Endothelial cell (in vitro differentiated cells): ENCODE results near the gene ANKRD33. TPM values are rescaled to one million over a fixed set of nuclear protein-coding genes. Genes with fewer than 3 reads are reported as not detected.

ENCODE experiments used
- DNase-seq: peaks from one replicate; pipeline ENCODE4 v3.0.0; 2021; ENCODE audit warnings: low spot score
- H3K27ac Mint-ChIP-seq: one replicate; pipeline ENCODE4 v1.8.0; 2021; ENCODE audit warnings: mixed read lengths, inconsistent platforms; ENCODE audit not compliant: unreplicated experiment
- H3K27me3 Mint-ChIP-seq: one replicate; pipeline ENCODE4 v1.8.0; 2021; ENCODE audit warnings: mild to moderate bottlenecking, moderate library complexity, mixed read lengths, inconsistent platforms; ENCODE audit not compliant: unreplicated experiment
- H3K36me3 Mint-ChIP-seq: one replicate; pipeline ENCODE4 v1.8.0; 2021; ENCODE audit warnings: mild to moderate bottlenecking, low read depth, mixed read lengths, inconsistent platforms; ENCODE audit not compliant: unreplicated experiment
- H3K4me1 Mint-ChIP-seq: one replicate; pipeline ENCODE4 v1.8.0; 2021; ENCODE audit warnings: mild to moderate bottlenecking, mixed read lengths, inconsistent platforms; ENCODE audit not compliant: unreplicated experiment
- H3K4me3 Mint-ChIP-seq: one replicate; pipeline ENCODE4 v1.8.0; 2021; ENCODE audit warnings: mild to moderate bottlenecking, mixed read lengths, inconsistent platforms; ENCODE audit not compliant: unreplicated experiment
- H3K9me3 Mint-ChIP-seq: one replicate; pipeline ENCODE4 v1.8.0; 2021; ENCODE audit warnings: mixed read lengths, inconsistent platforms; ENCODE audit not compliant: unreplicated experiment
- long read RNA-seq: library from polyadenylated mRNA; unstranded; transcript quantifications from one replicate; pipeline ENCODE4 v2.0.0, GENCODE V29; 2020; ENCODE audit not compliant: unreplicated experiment
- total RNA-seq: library from RNA; stranded (reverse); fragmentation: NEBNext Ultra II Directional; extraction: Animal tissue kit (Norgen Biotek cat#: 25700); gene quantifications from one replicate; pipeline ENCODE4 v1.2.1, GENCODE V29; 2021; ENCODE audit not compliant: unreplicated experiment
- TF ChIP-seq, protein P1 (sequence below): fragments of 200-600 bp; sonication (generic); IDR thresholded peaks from one replicate; pipeline ENCODE4 v1.5.0; 2021; ENCODE audit warnings: antibody characterized with exemption; ENCODE audit not compliant: unreplicated experiment

ANKRD33 gene, protein sequence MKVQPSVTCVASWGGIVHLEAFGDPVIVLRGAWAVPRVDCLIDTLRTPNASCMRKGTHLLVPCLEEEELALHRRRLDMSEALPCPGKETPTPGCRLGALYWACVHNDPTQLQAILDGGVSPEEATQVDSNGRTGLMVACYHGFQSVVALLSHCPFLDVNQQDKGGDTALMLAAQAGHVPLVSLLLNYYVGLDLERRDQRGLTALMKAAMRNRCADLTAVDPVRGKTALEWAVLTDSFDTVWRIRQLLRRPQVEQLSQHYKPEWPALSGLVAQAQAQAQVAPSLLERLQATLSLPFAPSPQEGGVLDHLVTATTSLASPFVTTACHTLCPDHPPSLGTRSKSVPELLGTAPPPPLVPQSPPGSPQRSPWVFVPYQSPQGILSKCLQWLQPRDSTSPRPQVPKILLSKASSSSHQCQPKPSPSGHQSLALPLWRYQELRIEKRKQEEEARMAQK
- 0.31 TPM for total RNA-seq
- long read RNA-seq = 0 reads

DNA sequence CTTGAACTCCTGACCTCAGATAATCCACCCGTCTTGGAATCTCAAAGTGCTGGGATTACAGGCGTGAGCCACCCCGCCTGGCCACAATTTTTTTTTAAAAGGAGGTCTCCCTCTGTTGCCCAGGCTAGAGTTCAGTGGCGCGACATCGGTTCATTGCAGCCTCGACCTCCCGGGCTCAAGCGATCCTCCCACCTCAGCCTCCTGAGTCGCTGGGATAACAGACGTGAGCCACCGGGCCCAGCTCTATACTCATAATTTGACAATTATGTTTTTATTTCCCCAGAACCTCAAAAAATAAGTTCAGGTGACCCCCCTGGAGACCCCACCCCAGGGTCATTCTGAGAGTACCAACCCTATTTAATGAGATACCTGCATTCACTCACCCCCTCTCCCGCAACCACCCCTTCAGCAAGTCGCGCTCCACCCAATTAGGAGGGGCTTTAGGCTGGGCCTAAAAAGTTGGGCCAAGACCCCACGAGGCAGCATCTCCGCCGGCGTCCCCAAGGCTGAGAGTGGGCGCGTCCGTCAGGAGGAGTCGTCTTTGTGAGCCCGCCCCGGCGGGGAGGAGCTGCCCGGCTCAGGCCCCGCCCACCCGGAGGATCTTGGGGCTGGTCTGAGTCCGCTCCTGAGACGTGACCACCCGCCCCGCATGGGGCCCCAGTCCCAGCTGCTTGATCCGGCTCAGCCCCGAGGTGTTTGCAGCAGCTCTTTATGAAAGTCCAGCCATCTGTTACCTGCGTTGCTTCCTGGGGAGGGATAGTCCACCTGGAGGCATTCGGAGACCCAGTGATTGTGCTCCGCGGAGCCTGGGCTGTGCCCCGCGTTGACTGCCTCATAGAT is at the start of gene ANKRD33:
TSS of gene ANKRD33 (plus strand) at position 628 of the 840 bp plus-strand sequence. CDS start at position 712, 84 bp downstream.
- no peaks in the 10 kb centered on the region for H3K9me3 Mint-ChIP-seq
- no peaks in the 10 kb centered on the region for H3K36me3 Mint-ChIP-seq
- TF ChIP-seq, protein P1, sequence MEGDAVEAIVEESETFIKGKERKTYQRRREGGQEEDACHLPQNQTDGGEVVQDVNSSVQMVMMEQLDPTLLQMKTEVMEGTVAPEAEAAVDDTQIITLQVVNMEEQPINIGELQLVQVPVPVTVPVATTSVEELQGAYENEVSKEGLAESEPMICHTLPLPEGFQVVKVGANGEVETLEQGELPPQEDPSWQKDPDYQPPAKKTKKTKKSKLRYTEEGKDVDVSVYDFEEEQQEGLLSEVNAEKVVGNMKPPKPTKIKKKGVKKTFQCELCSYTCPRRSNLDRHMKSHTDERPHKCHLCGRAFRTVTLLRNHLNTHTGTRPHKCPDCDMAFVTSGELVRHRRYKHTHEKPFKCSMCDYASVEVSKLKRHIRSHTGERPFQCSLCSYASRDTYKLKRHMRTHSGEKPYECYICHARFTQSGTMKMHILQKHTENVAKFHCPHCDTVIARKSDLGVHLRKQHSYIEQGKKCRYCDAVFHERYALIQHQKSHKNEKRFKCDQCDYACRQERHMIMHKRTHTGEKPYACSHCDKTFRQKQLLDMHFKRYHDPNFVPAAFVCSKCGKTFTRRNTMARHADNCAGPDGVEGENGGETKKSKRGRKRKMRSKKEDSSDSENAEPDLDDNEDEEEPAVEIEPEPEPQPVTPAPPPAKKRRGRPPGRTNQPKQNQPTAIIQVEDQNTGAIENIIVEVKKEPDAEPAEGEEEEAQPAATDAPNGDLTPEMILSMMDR = no peak
- H3K27me3 Mint-ChIP-seq = peaks cover 1% of the 10 kb centered on the region
- peak; percentile 69 for DNase-seq
- no peak within 1 kb of the TSS for H3K4me3 Mint-ChIP-seq
- peaks cover 20% of the 10 kb centered on the region for H3K4me1 Mint-ChIP-seq
- H3K27ac Mint-ChIP-seq = no peak within 1 kb of the TSS

DNA sequence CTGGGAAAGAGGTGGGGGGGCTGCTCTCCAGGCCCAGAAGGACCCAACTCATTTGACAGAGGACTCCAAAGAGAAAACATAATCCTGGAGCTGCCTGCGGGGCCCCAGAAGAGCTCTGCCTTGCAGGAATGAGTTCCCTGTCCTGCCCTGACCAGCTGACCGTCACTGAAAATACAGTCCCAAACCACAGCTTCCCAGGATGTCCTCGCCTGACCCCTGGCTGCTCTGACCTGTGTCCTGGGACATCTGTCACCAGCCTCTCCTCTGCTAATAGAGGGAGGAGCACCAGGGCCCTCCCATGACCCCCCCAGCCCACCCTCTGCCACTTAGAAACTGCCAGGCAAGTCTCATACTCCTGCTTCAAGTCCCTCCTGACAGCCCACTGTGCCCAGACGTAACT is 49.1 kb upstream of the ANKRD33 start:
- TF ChIP-seq, protein P1 = no peak
- peaks cover 23% of the 10 kb centered on the region for H3K36me3 Mint-ChIP-seq
- peaks cover 10% of the 10 kb centered on the region for H3K27me3 Mint-ChIP-seq
- H3K9me3 Mint-ChIP-seq = no peaks in the 10 kb centered on the region
- peaks cover 6% of the 10 kb centered on the region for H3K4me1 Mint-ChIP-seq
- DNase-seq = no peak
- no peak overlapping the region for H3K4me3 Mint-ChIP-seq
- peak overlapping the region; percentile 18 for H3K27ac Mint-ChIP-seq

DNA sequence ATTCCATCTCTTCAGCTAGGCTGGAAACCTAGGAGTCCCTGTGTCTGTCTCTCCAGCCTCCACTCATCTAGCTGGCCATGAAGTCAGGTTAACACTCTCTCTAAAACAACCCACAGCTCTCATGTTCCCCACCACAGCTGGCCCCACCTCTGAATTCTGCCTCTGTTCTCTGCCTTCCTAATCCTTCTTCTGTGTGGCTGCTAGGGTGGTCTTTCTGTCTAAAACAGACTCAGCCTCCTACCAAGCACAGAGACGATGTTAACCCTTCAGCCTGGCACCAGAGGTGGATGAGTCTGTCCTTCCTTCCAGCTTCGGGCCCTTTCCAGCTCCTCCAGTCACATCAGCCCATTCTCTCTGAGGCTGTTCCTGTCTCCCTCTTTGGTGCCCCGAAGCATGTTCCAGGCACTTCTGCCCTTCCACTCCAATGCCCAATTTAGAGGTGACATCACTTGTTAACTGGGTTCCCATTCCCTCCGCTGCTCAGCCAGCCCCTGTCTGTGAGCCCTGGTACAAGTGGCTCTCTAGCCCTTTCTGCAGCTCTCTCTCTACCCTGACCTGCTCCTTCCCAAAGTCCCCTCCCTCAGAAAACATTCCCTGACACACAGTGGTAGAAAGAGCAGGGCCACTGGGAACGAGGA is 48.5 kb upstream of the ANKRD33 start:
- peaks cover 4% of the 10 kb centered on the region for H3K4me1 Mint-ChIP-seq
- peaks cover 27% of the 10 kb centered on the region for H3K36me3 Mint-ChIP-seq
- H3K27ac Mint-ChIP-seq = peak overlapping the region; percentile 18
- peaks cover 7% of the 10 kb centered on the region for H3K27me3 Mint-ChIP-seq
- no peak for DNase-seq
- TF ChIP-seq, protein P1 = no peak
- H3K9me3 Mint-ChIP-seq = no peaks in the 10 kb centered on the region
- H3K4me3 Mint-ChIP-seq = no peak overlapping the region

DNA sequence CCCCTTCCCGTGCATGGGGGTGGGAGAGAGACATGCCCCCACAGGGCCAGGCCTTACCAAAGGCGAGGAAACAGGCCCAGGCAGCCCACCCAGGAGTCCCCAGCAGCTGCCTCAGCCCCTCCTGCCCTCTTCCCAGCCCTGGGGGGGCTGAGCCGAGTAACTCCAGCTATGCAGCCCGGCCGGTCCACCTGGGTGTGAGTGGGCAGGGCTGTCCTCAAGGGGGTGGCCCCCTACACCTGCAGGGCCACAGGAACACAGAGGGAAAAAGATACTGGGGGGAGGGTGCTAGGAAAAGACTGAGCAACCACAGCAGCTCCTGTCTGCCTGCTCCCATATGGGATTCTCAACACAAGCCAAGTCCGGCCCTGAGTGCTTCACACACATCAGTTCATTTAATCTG is 46.9 kb upstream of the ANKRD33 start:
- H3K27ac Mint-ChIP-seq = no peak overlapping the region
- TF ChIP-seq, protein P1 = no peak
- no peak for DNase-seq
- H3K9me3 Mint-ChIP-seq = no peaks in the 10 kb centered on the region
- H3K4me1 Mint-ChIP-seq = peaks cover 2% of the 10 kb centered on the region
- H3K4me3 Mint-ChIP-seq = no peak overlapping the region
- peaks cover 10% of the 10 kb centered on the region for H3K27me3 Mint-ChIP-seq
- peaks cover 28% of the 10 kb centered on the region for H3K36me3 Mint-ChIP-seq
